GM12878 (cell line): ENCODE measurements around the gene ANKRD31.

ENCODE experiments used
- EP300 ChIP-seq, 2 experiments: fragments of 150-350 bp in 1 of 2; IDR thresholded peaks; 2 replicates each; pipeline ENCODE4 v1.6.1; 2011 to 2012; ENCODE audit warnings: low read depth in 2 of 2, low read length in 2 of 2, borderline replicate concordance in 1 of 2, improper control_type of control experiment in 1 of 2, inconsistent platforms in 1 of 2; ENCODE audit not compliant: control insufficient read depth in 1 of 2
- FOS ChIP-seq: IDR thresholded peaks from 3 replicates; pipeline ENCODE4 v1.6.1; 2011; ENCODE audit warnings: borderline replicate concordance; ENCODE audit not compliant: insufficient read length; ENCODE audit errors: extremely low read depth
- POLR2AphosphoS2 ChIP-seq: IDR thresholded peaks from 2 replicates; pipeline ENCODE4 v1.6.1; 2011; ENCODE audit warnings: low read depth, mild to moderate bottlenecking, low read length, improper control_type of control experiment, moderate library complexity
- SP1 ChIP-seq: IDR thresholded peaks from one replicate; pipeline ENCODE4 v1.6.1; 2011; ENCODE audit warnings: low read depth, low read length
- ZSCAN29 ChIP-seq: fragments of 450-650 bp; IDR thresholded peaks from 2 replicates; pipeline ENCODE4 v1.6.1; 2017; ENCODE audit warnings: mild to moderate bottlenecking, moderate library complexity

DNA sequence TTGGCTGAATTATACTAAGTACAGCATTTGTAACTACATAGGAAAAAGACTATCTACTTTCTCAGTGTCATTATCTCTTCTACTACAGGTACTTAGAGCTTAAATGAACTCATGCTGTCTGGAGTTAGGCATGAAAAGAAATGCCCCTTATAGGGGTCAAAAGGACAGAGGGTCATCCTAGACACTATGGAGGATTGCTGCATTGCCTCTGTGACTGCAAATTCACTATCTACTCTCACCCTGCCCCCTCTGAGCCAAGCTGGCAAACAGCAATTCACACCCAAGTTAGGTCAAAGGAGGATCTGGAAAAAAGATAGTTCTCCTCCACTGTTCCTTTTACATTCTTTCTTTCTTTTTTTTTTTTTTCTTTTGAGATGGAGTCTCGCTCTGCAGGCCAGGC lies 36.7 kb downstream of the ANKRD31 start:
- TF ChIP-seq ZSCAN29: no peak
- TF ChIP-seq EP300 (IDR thresholded peaks at IDR 0.05; ENCODE audit: borderline replicate concordance in 1 of 2, control insufficient read depth in 1 of 2, low read depth in 2 of 2, low read length in 2 of 2): no peak
- no peak for TF ChIP-seq FOS
- no peak for TF ChIP-seq SP1
- no peak for TF ChIP-seq POLR2AphosphoS2
